Activated T-cell treated with anti-CD3 and anti-CD28 coated beads for 48 hours (primary cell): ENCODE measurements around the gene SLC26A9.
A peak's percentile ranks its signal among the peaks of the same experiment; 100 is the strongest.

Experiments used
- DNase-seq: peaks from one replicate; pipeline ENCODE4 v3.0.0-alpha.2; 2020; ENCODE audit warnings: low read depth

Gene SLC26A9

DNA sequence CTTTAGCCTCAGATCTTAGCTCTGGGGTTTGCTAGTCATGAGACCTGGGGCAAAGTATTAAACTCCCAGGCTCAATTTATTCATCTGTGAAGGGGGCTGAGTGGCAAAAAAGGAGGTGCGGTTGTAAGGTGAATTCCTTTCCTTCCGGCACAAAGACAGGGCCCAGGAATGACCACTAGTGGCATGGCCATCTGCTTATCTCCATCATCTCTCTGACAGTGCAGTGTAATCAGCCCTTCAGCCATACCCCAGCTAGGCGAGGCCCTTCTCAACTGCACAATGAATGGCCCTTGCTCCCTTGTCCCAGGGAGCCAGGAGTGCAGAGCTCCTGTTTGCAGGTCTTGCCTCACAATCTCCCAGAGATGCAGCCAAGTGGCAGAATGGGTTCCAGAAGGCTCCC is 5.6 kb upstream of the SLC26A9 start:
- DNase-seq = no peak

- DNase-seq = no peak
Observed at GRCh38 chr1:205948039-205948438, 4.8 kb upstream of the SLC26A9 start.

- DNase-seq = no peak
Observed at GRCh38 chr1:205947024-205947423, 3.8 kb upstream of the SLC26A9 start.

GRCh38 chr1:205945069-205945468 is 1.8 kb upstream of the SLC26A9 start:
- DNase-seq = no peak

DNA sequence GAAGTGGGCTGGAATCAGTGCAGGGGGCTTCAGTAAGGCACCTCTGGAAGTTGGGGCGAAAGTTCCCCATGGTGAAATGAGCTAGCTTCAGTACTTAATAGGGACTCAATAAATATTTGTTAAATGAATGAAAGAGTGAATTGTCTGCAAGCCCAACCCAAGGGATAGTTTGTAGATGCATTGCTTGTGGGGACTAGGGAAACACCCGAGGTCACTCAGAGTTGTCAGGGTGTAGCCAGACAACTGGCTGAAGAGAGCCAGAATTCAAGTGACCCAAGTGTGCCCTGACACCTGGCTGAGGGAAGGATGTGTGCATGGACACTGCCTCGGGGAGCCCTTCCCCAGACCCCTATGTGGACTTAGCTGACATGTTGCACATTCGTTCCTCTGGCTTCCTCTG is 1.3 kb upstream of the SLC26A9 start:
- DNase-seq = no peak

- DNase-seq = no peak
Observed at GRCh38 chr1:205942631-205943159, 561 bp downstream of the SLC26A9 start.

GRCh38 chr1:205940710-205941109 is 2.5 kb downstream of the SLC26A9 start:
- no peak for DNase-seq

GRCh38 chr1:205939690-205940330 is 3.4 kb downstream of the SLC26A9 start:
- DNase-seq = peak; percentile 10

- DNase-seq = no peak
Observed at GRCh38 chr1:205938682-205939081, 4.6 kb downstream of the SLC26A9 start.

- no peak for DNase-seq
Observed at GRCh38 chr1:205936846-205937586, 6.2 kb downstream of the SLC26A9 start.

GRCh38 chr1:205936311-205936710 is 6.9 kb downstream of the SLC26A9 start:
- no peak for DNase-seq

DNA sequence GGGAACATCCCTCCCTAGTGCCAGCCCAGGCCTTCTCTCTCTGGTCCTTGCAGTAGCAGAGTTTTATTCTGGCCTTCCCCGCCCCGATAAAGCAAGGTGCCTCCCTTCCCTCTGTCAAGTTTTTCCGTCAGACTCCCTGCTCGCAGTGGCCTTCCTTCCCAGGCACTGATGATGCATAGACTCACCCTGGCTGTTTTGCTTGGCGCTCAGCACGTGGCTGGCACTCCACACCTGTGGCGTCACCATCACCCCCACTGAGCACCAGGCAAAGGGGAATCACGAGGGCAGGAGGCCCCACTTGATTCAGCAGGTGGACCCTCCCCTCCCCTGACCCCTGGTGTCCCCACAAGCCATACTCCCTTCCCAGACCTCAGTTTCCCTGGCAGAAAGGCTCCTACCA is 7.4 kb downstream of the SLC26A9 start:
- DNase-seq = no peak

GRCh38 chr1:205934788-205935187 is 8.5 kb downstream of the SLC26A9 start:
- no peak for DNase-seq

DNA sequence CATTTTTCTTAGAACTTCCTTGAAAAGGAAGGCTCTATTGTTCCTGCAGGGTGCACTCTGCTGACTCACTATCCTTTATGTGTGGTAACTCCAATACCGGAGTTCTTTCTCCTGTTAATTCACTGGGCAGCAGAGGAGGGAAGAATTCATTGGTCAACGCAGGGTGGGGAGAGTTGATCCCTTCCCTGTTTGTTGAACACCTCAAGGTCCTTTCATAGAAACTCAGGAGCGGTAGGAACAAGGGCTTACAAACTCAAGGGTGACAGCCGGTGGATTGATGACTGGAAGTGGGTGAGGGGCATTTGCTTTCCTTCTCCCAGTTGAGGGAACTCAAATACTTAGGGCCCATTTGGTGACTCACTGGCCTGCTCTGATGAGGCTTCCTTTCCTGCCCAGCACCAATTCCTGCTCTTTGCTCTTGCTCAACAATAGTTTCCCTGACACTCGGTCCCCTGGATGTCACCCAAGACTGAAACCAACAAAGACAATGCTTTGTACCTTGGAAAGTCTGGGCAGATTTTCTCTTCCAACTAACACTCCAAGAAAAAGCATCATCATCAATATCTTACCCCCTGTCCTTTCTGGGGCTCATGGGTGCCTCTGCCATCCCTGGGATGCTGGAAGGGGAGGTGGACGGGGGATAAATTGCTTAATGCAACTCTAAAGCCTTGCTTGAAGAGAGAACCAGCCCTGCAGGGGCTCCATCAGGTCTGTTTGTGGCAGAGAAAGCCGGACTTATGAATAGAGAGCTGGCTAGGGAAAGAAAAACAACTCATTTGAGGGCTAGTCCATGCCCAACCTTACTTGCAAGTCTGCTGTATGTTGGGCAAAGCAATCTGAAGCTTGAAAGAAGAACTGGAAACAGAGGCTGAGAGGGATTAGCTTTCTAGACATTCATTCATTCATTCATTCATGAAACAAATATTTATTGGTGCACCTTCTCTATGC is 9.3 kb downstream of the SLC26A9 start:
- no peak for DNase-seq

- no peak for DNase-seq
Observed at GRCh38 chr1:205932776-205933175, 10.5 kb downstream of the SLC26A9 start.

GRCh38 chr1:205930799-205931281 is 12.4 kb downstream of the SLC26A9 start:
- DNase-seq = no peak

DNA sequence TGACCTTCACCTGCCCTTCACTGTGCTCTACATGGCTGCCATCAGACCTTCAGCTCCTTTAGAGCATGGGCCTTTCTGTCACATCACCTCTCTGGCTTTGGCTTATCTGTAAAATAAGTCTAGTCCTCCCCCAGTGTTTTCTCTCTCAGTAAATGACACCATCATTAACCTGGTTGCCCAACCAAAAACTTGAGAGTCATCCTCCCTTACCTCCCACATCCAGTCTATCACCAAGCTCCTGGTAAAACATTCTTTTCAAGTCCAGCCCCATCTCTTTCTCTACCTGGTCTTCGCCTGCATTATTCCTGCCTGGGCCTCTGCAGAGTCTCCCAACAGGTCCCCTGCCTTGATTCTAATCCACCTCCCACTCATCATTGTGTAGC is 13.1 kb downstream of the SLC26A9 start:
- no peak for DNase-seq

- no peak for DNase-seq
Observed at GRCh38 chr1:205929496-205930194, 13.6 kb downstream of the SLC26A9 start.

- no peak for DNase-seq
Observed at GRCh38 chr1:205928317-205928716, 14.9 kb downstream of the SLC26A9 start.

GRCh38 chr1:205927676-205928075 is 15.6 kb downstream of the SLC26A9 start:
- DNase-seq = no peak

- no peak for DNase-seq
Observed at GRCh38 chr1:205927247-205927646, 16.0 kb downstream of the SLC26A9 start.

DNA sequence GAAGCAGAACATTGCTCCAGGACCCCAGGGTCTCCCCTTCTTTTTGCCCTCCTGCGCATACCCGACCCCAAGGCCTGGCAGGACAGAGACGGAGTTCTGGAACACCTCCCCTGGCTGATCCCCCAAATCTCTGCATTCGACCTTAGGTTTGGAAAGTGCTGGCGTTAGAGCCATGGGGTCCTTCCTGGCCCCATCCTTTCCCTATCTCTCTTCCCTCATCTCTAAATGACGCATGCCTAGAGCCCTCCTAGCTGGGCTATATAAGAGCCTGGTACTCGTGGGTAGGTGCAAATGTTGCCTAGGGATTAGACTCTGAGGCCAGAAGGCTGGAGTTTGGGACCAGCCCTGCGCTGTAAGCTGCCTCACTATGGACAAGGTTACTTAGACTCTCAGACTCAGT is 16.6 kb downstream of the SLC26A9 start:
- no peak for DNase-seq
